ENCODE data around the gene ERBB2. TPM values are rescaled to one million over a fixed set of nuclear protein-coding genes. Genes with fewer than 3 reads are reported as not detected.
"Not testable (repeated sequence)": the region's sequence is repeated elsewhere in the genome, so short reads cannot be mapped to it uniquely, and the experiment has no call there.

The ERBB2 gene
- total RNA-seq, 3 donors from 2014 or later: 13.1 to 118 (median 59.0) TPM

DNA sequence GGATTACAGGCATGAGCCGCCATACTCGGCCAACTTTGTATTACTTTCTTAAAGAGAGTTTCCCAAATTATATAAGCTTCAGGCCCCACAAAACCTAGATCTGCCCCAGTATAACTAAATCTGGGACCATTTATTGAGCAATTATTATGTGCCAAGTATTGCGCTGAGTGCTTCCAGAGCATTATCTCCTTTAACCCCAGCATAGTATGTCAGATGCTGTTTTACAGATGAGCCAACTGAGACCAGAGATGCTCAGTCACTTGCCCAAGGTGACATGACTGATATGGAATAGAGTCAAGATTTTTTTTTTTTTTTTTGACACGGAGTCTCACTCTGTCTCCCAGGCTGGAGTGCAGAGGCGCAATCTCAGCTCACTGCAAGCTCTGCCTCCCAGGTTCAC, 1.9 kb upstream of the ERBB2 start:
- intact Hi-C loops (cut with DNase I; ENCODE audit: low total_unique reads): no loop called here
- Histone ChIP-seq H3K4me3 (no peak overlapping the region), H3K36me3 (no peaks in the 10 kb centered on the region), H3K27me3 (no peaks in the 10 kb centered on the region), H3K4me1 (peaks cover 0 to 13% of the 10 kb centered on the region in 2 donors), H3K27ac (no peak overlapping the region), H3K9me3 (no peaks in the 10 kb centered on the region)
- no peak for DNase-seq (ENCODE audit: low spot score in 2 of 2)
- TF ChIP-seq, protein P1, sequence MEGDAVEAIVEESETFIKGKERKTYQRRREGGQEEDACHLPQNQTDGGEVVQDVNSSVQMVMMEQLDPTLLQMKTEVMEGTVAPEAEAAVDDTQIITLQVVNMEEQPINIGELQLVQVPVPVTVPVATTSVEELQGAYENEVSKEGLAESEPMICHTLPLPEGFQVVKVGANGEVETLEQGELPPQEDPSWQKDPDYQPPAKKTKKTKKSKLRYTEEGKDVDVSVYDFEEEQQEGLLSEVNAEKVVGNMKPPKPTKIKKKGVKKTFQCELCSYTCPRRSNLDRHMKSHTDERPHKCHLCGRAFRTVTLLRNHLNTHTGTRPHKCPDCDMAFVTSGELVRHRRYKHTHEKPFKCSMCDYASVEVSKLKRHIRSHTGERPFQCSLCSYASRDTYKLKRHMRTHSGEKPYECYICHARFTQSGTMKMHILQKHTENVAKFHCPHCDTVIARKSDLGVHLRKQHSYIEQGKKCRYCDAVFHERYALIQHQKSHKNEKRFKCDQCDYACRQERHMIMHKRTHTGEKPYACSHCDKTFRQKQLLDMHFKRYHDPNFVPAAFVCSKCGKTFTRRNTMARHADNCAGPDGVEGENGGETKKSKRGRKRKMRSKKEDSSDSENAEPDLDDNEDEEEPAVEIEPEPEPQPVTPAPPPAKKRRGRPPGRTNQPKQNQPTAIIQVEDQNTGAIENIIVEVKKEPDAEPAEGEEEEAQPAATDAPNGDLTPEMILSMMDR (IDR thresholded peaks at IDR 0.05): no peak
- no peak for TF ChIP-seq POLR2A (IDR thresholded peaks at IDR 0.05)
- no peak for TF ChIP-seq POLR2AphosphoS5 (IDR thresholded peaks at IDR 0.05)

DNA sequence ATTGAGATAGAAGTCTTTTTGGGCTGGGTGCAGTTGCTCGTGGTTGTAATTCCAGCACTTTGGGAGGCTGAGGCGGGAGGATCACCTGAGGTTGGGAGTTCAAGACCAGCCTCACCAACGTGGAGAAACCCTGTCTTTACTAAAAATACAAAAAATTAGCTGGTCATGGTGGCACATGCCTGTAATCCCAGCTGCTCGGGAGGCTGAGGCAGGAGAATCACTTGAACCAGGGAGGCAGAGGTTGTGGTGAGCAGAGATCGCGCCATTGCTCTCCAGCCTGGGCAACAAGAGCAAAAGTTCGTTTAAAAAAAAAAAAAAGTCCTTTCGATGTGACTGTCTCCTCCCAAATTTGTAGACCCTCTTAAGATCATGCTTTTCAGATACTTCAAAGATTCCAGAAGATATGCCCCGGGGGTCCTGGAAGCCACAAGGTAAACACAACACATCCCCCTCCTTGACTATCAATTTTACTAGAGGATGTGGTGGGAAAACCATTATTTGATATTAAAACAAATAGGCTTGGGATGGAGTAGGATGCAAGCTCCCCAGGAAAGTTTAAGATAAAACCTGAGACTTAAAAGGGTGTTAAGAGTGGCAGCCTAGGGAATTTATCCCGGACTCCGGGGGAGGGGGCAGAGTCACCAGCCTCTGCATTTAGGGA, 577 bp upstream of the ERBB2 start:
- H3K9me3 ChIP-seq; H3K36me3 ChIP-seq; intact Hi-C loops (cut with DNase I; ENCODE audit: low total_unique reads); DNase-seq (ENCODE audit: low spot score in 2 of 2); H3K27me3 ChIP-seq: not testable (repeated sequence)
- H3K27ac ChIP-seq: peak overlapping the region; percentile 94 to 98
- H3K4me1 ChIP-seq: peaks cover 0 to 14% of the 10 kb centered on the region in 2 donors
- peak overlapping the region; percentile 78 to 97 (median 87) for H3K4me3 ChIP-seq

DNA sequence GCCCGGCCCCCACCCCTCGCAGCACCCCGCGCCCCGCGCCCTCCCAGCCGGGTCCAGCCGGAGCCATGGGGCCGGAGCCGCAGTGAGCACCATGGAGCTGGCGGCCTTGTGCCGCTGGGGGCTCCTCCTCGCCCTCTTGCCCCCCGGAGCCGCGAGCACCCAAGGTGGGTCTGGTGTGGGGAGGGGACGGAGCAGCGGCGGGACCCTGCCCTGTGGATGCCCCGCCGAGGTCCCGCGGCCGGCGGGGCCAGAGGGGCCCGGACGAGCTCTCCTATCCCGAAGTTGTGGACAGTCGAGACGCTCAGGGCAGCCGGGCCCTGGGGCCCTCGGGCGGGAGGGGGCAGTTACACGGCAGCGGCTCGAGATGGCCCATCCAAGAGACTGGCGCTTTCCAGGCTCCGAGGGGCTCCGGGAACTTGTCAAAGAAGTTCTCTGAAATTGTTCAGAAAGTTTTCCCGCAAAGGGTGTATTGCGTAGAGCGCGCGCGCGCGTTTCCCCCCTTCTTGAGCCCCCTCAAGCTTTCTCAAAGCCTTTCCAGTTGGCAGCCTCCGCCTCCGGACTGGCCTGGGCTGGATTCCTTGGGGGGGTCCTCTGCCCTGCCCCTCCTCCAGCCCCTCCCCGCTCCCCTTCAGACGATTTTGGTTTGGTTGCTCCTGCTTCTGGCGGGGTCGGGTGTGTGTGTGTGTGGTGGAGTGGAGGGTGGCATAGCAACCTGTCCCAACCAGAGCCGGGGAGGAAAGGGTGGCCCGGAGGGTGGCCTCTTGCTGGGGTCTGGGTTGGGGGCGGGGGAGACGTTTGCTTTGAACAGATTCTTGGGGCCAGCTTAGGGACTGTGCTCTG, 504 bp downstream of the ERBB2 start:
- H3K36me3 ChIP-seq: no peaks in the 10 kb centered on the region
- peak overlapping the region; percentile 78 to 97 (median 87) for H3K4me3 ChIP-seq
- intact Hi-C loops (cut with DNase I; ENCODE audit: low total_unique reads): no loop called here
- no peaks in the 10 kb centered on the region for H3K27me3 ChIP-seq
- no peak for DNase-seq (ENCODE audit: low spot score in 2 of 2)
- H3K27ac ChIP-seq: peak overlapping the region; percentile 94 to 98
- no peaks in the 10 kb centered on the region for H3K9me3 ChIP-seq
- H3K4me1 ChIP-seq: peaks cover 4 to 25% of the 10 kb centered on the region in 2 donors
- TF ChIP-seq, protein P1 (IDR thresholded peaks at IDR 0.05): no peak
- TF ChIP-seq POLR2AphosphoS5 (IDR thresholded peaks at IDR 0.05) (no peak), POLR2A (IDR thresholded peaks at IDR 0.05) (no peak)

DNA sequence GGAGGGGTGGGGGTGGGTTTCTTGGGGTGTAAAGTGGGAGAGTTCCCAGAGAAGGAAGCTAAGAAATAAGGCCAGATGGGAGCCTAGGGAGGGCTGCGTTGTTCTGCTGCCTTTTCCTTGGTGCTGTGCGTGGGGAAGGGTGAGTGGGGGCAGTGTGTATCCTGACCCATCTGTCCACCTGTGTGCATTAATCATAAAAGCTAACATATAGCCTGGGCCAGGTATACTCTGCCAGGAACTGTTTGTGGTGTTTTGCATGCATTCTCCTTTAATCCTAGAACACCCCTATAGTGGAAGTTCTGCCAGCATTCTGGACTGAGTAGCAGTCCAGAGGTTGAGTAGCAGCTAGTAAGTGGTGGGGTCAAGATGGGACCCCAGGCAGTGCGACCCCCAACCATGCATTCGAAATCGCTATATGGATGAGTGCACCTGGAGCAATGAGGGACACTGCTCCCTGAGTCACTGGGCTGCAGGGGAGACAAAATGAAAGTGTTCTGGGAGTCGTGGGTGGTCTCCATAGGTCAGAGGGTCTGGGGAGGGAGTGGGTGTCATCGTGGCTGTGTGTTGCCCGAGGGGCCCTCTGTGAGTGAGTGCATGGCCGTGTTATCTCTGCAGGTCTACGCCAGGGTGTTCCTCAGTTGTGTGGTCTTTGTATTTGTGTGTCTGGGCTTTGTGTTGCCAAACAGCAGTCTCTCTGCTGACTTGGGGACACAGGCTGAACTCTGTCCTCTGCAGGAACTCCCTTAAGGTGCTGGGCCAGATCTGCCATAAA, 1.3 kb downstream of the ERBB2 start:
- H3K27me3 ChIP-seq: no peaks in the 10 kb centered on the region
- TF ChIP-seq POLR2A (IDR thresholded peaks at IDR 0.05) (no peak), POLR2AphosphoS5 (IDR thresholded peaks at IDR 0.05) (no peak)
- TF ChIP-seq, protein P1 (IDR thresholded peaks at IDR 0.05): no peak
- H3K27ac ChIP-seq: peak overlapping the region; percentile 94 to 98
- intact Hi-C loops (cut with DNase I; ENCODE audit: low total_unique reads): no loop called here
- no peaks in the 10 kb centered on the region for H3K9me3 ChIP-seq
- H3K4me1 ChIP-seq: peaks cover 4 to 29% of the 10 kb centered on the region in 2 donors
- DNase-seq (ENCODE audit: low spot score in 2 of 2): peak in 1 of 2 donors; percentile 34
- no peaks in the 10 kb centered on the region for H3K36me3 ChIP-seq
- H3K4me3 ChIP-seq: peak overlapping the region; percentile 78 to 97 (median 87)

DNA sequence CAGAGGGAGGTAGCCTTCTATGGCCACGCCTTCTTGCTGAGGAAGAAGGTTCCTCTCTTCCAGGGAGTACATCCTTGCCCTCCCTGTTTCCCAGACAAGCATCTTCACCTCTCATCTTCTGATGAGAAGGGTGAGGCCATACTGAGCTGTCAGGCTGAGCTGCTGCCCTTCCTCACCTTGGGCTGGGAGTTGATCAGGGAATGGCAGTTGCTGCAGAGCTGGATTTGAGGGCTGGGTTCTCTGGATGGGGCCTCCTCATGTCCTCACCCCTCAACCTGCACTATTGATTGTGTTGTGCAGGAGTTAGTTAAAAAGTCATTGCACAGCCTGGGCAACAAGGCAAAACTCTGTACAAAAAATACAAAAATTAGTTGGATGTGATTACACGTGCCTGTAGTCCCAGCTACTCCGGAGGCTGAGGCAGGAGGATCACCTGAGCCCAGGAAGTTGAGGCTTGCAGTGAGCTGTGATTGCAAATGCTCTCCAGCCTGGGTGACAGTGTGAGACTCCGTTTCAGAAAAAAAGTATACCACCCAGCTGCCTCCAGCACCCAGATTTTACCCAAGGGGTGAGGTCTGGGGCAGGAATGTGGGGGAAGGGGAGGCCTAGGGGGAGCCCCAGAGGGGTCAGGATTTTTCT, 2.0 kb downstream of the ERBB2 start:
- Histone ChIP-seq H3K27ac (peak overlapping the region; percentile 94 to 98), H3K4me1 (peaks cover 4 to 36% of the 10 kb centered on the region in 2 donors), H3K4me3 (peak overlapping the region in 2 of 3 donors; percentile 78 to 97), H3K9me3 (no peaks in the 10 kb centered on the region), H3K27me3 (no peaks in the 10 kb centered on the region), H3K36me3 (no peaks in the 10 kb centered on the region)
- DNase-seq (ENCODE audit: low spot score in 2 of 2): no peak
- TF ChIP-seq, protein P1 (IDR thresholded peaks at IDR 0.05): no peak
- no peak for TF ChIP-seq POLR2AphosphoS5 (IDR thresholded peaks at IDR 0.05)
- intact Hi-C loops (cut with DNase I; ENCODE audit: low total_unique reads): no loop called here
